ENCODE measurements around the gene CMIP.

DNA sequence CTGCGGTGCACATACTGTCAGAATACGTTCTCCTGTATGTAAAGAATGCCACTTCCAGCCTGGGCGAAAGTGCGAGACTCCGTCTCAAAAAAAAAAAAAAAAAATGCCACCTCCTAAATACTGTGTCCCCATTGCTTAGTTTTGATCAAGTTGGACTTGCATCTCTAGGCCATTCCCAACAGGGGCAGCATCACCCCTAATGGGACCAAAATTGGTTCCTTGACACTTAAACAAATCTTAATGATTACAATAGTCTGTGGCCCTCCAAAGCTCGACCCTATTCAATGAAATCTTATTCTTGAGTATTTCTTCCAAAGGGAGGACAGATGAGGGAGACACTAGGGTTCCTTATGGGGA is 179.8 kb downstream of the CMIP start:
- TF ChIP-seq POLR2A (IDR thresholded peaks at IDR 0.05): no peak
- TF ChIP-seq, protein P1, sequence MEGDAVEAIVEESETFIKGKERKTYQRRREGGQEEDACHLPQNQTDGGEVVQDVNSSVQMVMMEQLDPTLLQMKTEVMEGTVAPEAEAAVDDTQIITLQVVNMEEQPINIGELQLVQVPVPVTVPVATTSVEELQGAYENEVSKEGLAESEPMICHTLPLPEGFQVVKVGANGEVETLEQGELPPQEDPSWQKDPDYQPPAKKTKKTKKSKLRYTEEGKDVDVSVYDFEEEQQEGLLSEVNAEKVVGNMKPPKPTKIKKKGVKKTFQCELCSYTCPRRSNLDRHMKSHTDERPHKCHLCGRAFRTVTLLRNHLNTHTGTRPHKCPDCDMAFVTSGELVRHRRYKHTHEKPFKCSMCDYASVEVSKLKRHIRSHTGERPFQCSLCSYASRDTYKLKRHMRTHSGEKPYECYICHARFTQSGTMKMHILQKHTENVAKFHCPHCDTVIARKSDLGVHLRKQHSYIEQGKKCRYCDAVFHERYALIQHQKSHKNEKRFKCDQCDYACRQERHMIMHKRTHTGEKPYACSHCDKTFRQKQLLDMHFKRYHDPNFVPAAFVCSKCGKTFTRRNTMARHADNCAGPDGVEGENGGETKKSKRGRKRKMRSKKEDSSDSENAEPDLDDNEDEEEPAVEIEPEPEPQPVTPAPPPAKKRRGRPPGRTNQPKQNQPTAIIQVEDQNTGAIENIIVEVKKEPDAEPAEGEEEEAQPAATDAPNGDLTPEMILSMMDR (IDR thresholded peaks at IDR 0.05): no peak

Measured in thyroid gland (tissue), 4 donors.